SKM-1 treated with dmso at 0.1 percent for 144 hours (cell line): ENCODE data around the gene ETFBKMT.
"Not testable (repeated sequence)": the region's sequence is repeated elsewhere in the genome, so short reads cannot be mapped to it uniquely, and the experiment has no call there.

ENCODE experiments used
- DNase-seq: peaks from one replicate; lab custom pipeline; 2025; ENCODE audit not compliant: unreplicated experiment; lab: John Stamatoyannopoulos, UW

Gene ETFBKMT

DNA sequence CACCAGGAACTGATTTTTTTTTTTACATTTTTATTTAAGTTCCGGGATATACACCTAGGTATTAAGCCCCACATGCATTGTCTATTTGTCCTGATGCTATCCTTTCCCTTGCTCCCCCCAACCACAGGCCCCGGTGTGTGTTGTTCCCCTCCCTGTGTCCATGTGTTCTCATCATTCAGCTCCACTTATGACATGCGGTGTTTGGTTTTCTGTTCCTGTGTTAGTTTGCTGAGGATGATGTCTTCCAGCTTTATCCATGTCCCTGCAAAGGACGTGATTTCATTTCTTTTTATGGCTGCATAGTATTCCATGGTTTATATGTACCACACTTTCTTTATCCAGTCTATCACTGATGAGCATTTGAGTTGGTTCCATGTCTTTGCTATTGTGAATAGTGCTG, 57.5 kb downstream of the ETFBKMT start:
- DNase-seq = not testable (repeated sequence)

GRCh38 chr12:31718542-31719198, 59.2 kb downstream of the ETFBKMT start:
- DNase-seq = not testable (repeated sequence)

GRCh38 chr12:31722580-31722979, 63.1 kb downstream of the ETFBKMT start:
- no peak for DNase-seq
